ENCODE results near the gene NLRP1. TPM values are rescaled to one million over a fixed set of nuclear protein-coding genes. Genes with fewer than 3 reads are reported as not detected.

Gene NLRP1
- 40.3 TPM for total RNA-seq
- long read RNA-seq, full-length matches to known transcripts: 11 of 47 reads
- long read RNA-seq, partial matches to known transcripts: 12 of 47 reads
- long read RNA-seq, other reads (novel, unspliced or antisense): 24 of 47 reads

- peak; percentile 94 for ATAC-seq
- intact Hi-C loops (cut with DNase I): loop anchor here (5.0 kb wide), 1 partner anchor 843 kb away; no protein-coding TSS in a partner anchor
These were observed at the start of gene NLRP1 for GRCh38 chr17:5584383-5585286. Gene NLRP1, minus strand, starts transcription at chr17:5584509. Its CDS starts 552 bp downstream, at chr17:5583957.

DNA sequence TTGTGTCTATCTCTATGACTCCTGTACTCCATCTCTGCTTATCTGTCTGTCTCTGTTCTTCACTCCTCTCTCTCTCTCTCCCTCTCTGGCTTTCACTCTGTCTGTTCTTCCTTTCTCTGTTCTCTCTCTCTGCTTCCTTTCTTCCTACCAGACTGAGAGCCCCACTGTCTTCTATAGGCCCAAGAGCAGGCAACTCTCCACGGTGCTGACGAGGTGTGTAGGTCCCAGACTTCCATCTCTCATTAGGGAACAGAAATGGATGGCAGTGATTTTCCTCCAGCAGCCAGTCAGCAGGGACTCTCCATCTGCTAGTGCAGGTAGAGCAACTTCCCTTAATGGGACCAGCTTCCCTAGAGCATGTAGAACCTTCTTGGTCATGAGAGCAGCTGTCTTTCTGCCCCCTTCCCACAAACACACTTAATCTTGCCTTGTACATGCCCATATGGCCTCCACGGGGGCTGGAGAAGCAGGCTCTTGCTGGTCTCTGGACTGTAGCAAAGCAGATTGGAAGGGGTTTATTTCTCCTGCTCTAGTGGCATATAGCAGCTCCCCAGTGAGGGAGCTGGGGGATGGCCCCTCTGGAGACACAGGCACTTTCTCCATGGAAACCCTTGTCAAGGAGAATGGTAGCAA lies 47.8 kb upstream of the NLRP1 start:
- H3K27ac ChIP-seq: no peak overlapping the region
- no peak for DNase-seq
- no peaks in the 10 kb centered on the region for H3K4me1 ChIP-seq
- no peaks in the 10 kb centered on the region for H3K36me3 ChIP-seq
- peaks cover 23% of the 10 kb centered on the region for H3K27me3 ChIP-seq (ENCODE audit: low read depth)
- TF ChIP-seq, protein P1, sequence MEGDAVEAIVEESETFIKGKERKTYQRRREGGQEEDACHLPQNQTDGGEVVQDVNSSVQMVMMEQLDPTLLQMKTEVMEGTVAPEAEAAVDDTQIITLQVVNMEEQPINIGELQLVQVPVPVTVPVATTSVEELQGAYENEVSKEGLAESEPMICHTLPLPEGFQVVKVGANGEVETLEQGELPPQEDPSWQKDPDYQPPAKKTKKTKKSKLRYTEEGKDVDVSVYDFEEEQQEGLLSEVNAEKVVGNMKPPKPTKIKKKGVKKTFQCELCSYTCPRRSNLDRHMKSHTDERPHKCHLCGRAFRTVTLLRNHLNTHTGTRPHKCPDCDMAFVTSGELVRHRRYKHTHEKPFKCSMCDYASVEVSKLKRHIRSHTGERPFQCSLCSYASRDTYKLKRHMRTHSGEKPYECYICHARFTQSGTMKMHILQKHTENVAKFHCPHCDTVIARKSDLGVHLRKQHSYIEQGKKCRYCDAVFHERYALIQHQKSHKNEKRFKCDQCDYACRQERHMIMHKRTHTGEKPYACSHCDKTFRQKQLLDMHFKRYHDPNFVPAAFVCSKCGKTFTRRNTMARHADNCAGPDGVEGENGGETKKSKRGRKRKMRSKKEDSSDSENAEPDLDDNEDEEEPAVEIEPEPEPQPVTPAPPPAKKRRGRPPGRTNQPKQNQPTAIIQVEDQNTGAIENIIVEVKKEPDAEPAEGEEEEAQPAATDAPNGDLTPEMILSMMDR (IDR thresholded peaks at IDR 0.05): no peak
- no peak for ATAC-seq
- H3K4me3 ChIP-seq: no peak overlapping the region
- H3K9me3 ChIP-seq: no peaks in the 10 kb centered on the region
- intact Hi-C loops (cut with DNase I): no loop called here

More at GRCh38 chr17:5584383-5585286, at the start of gene NLRP1:
- Histone ChIP-seq H3K27ac (peak within 1 kb of the TSS; percentile 90), H3K4me1 (peaks cover 61% of the 10 kb centered on the region), H3K36me3 (peaks cover 25% of the 10 kb centered on the region), H3K27me3 (ENCODE audit: low read depth) (no peaks in the 10 kb centered on the region), H3K4me3 (peak within 1 kb of the TSS; percentile 65), H3K9me3 (no peaks in the 10 kb centered on the region)
- TF ChIP-seq, protein P1 (IDR thresholded peaks at IDR 0.05): no peak
- DNase-seq: peak; percentile 94

GRCh38 chr17:5630434-5630833 lies 46.1 kb upstream of the NLRP1 start:
- Histone ChIP-seq H3K27ac (no peak overlapping the region), H3K9me3 (no peaks in the 10 kb centered on the region), H3K36me3 (no peaks in the 10 kb centered on the region), H3K4me1 (no peaks in the 10 kb centered on the region), H3K27me3 (ENCODE audit: low read depth) (peaks cover 23% of the 10 kb centered on the region), H3K4me3 (no peak overlapping the region)
- TF ChIP-seq, protein P1 (IDR thresholded peaks at IDR 0.05): no peak
- ATAC-seq (no peak), DNase-seq (no peak)
- intact Hi-C loops (cut with DNase I): no loop called here

DNA sequence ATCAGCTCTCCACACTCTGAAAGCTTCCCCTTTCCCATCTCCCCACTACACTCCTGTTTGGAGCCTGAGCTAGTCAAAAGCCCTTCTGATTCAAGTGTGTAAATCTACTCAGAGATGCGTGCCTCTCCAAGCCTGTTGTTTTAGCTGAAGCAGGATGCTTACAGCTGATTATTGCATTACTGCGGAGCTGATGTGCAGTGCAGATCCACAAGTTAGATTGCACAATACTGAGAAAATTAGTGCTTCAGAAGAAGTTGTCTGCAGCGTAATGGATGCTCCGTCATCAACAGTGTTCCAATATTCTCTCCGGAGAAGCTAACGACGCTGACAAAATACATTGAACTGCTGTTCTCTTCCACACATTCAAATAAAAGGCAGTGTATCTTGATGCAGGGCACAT lies 44.8 kb upstream of the NLRP1 start:
- intact Hi-C loops (cut with DNase I): no loop called here
- H3K4me1 ChIP-seq: no peaks in the 10 kb centered on the region
- no peaks in the 10 kb centered on the region for H3K9me3 ChIP-seq
- H3K36me3 ChIP-seq: no peaks in the 10 kb centered on the region
- TF ChIP-seq, protein P1 (IDR thresholded peaks at IDR 0.05): no peak
- H3K4me3 ChIP-seq: no peak overlapping the region
- H3K27ac ChIP-seq: no peak overlapping the region
- peaks cover 21% of the 10 kb centered on the region for H3K27me3 ChIP-seq (ENCODE audit: low read depth)
- no peak for ATAC-seq
- DNase-seq: no peak

DNA sequence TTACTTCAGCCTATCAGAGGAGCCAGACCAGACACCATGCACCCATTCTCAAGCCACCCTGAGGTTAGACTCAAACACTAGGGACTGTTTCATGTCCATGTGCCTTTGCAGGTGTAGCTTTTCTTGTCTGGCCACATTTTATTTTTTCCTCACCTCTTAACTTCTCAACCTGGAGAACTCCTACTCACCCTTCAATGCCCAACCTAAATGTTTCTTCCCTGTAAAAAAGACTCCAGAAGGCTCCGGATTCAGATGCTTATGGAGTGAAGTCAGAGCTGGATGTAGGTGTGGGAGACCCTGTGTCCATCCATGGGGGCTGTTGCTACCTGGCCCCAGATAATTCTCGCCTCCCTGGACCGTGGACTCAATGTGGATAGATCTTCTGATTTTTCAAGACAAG lies 44.0 kb upstream of the NLRP1 start:
- peaks cover 18% of the 10 kb centered on the region for H3K27me3 ChIP-seq (ENCODE audit: low read depth)
- H3K4me3 ChIP-seq: no peak overlapping the region
- no peaks in the 10 kb centered on the region for H3K36me3 ChIP-seq
- ATAC-seq (no peak), DNase-seq (no peak)
- intact Hi-C loops (cut with DNase I): no loop called here
- TF ChIP-seq, protein P1 (IDR thresholded peaks at IDR 0.05): no peak
- H3K4me1 ChIP-seq: no peaks in the 10 kb centered on the region
- no peaks in the 10 kb centered on the region for H3K9me3 ChIP-seq
- H3K27ac ChIP-seq: no peak overlapping the region

All from lower lobe of right lung (tissue), 2 donors.